ENCODE data around the gene CNGB1. TPM values are rescaled to one million over a fixed set of nuclear protein-coding genes. Genes with fewer than 3 reads are reported as not detected.
"Not testable (repeated sequence)": the region's sequence is repeated elsewhere in the genome, so short reads cannot be mapped to it uniquely, and the experiment has no call there.

CNGB1 gene
- total RNA-seq, 3 donors from 2014 or later (not counting 1 experiment from before 2014, with no cell fraction given), result not detected

DNA sequence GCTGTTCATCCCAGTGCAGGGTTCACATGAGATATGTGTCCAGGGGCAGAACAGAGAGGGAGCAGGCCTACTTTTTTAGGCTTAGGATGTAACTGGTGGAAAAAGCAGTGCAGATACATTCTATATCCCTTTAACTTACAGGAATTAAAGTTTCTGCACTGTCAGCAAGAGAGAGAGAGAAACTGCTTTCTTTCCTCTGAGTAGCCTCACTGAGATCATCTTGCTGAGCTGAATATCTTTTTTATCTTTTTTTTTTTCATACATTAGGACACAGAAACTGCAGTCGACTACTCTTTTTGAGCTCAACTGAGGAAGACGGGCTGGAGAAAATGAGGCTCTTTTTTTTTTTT, 50.1 kb downstream of the CNGB1 start:
- H3K36me3 Mint-ChIP-seq, result no peaks in the 10 kb centered on the region
- Histone ChIP-seq H3K9me3 (ENCODE audit: control insufficient read depth, insufficient read depth, low read length) (no peaks in the 10 kb centered on the region), H3K27me3 (ENCODE audit: control insufficient read depth, insufficient read depth, low read length) (no peaks in the 10 kb centered on the region), H3K36me3 (ENCODE audit: control insufficient read depth, insufficient read depth, low read length) (no peaks in the 10 kb centered on the region), H3K27ac (ENCODE audit: low read length) (no peak overlapping the region), H3K4me1 (ENCODE audit: control insufficient read depth, insufficient read depth, low read length) (no peaks in the 10 kb centered on the region), H3K4me3 (ENCODE audit: low read length) (no peak overlapping the region)
- no peak for ATAC-seq
- WGBS (ENCODE audit: insufficient coverage), result 100% methylated on average over 2 of the region's 2 CpGs
- H3K27ac Mint-ChIP-seq, result no peak overlapping the region
- no peak for DNase-seq
- intact Hi-C loops (cut with micrococcal nuclease), result no loop called here
- no peaks in the 10 kb centered on the region for H3K9me3 Mint-ChIP-seq
- no peak overlapping the region for H3K4me3 Mint-ChIP-seq
- no peaks in the 10 kb centered on the region for H3K4me1 Mint-ChIP-seq
- TF ChIP-seq, protein P1, sequence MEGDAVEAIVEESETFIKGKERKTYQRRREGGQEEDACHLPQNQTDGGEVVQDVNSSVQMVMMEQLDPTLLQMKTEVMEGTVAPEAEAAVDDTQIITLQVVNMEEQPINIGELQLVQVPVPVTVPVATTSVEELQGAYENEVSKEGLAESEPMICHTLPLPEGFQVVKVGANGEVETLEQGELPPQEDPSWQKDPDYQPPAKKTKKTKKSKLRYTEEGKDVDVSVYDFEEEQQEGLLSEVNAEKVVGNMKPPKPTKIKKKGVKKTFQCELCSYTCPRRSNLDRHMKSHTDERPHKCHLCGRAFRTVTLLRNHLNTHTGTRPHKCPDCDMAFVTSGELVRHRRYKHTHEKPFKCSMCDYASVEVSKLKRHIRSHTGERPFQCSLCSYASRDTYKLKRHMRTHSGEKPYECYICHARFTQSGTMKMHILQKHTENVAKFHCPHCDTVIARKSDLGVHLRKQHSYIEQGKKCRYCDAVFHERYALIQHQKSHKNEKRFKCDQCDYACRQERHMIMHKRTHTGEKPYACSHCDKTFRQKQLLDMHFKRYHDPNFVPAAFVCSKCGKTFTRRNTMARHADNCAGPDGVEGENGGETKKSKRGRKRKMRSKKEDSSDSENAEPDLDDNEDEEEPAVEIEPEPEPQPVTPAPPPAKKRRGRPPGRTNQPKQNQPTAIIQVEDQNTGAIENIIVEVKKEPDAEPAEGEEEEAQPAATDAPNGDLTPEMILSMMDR (IDR thresholded peaks at IDR 0.05), result no peak
- H3K27me3 Mint-ChIP-seq (ENCODE audit: low read depth in 2 of 2), result peaks cover 0 to 3% of the 10 kb centered on the region in 2 donors

DNA sequence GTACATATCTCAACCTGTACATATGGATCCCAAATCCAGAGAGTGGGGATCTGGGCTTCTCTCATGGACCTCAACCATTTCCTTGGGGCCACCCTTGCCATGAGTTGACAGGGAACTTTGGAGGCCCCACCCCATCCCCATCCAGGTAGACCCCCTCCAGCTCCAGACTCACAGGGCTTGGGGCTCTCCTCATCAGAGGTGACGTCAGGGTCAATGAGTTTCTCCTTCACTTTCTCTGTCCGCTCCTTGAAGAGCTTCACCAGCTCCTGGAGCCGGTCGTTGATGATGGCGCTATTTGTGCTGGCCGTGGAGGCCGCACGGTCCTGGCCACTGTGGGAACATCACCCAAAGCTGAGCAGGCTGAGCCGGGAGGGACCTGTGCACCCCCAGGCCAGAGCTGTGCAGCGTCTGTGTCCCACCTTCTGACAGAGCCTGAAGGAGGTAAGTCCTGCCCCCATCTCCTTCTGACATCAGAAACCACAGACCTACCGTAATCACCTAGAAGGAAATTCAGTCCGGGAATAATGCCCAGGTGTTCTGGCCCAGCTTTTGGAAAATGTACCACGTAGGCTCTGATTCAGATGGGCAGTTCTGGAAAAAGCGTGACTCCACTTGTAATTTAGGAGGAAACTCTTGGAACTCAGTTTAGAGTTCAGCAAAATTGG, 50.6 kb downstream of the CNGB1 start:
- no peak overlapping the region for H3K4me3 ChIP-seq (ENCODE audit: low read length)
- 82% methylated on average over 14 of the region's 14 CpGs for WGBS (ENCODE audit: insufficient coverage)
- ATAC-seq (no peak), DNase-seq (no peak)
- Mint-ChIP-seq H3K9me3 (no peaks in the 10 kb centered on the region), H3K4me3 (no peak overlapping the region), H3K4me1 (no peaks in the 10 kb centered on the region), H3K27ac (no peak overlapping the region), H3K27me3 (ENCODE audit: low read depth in 2 of 2) (peaks cover 0 to 3% of the 10 kb centered on the region in 2 donors), H3K36me3 (no peaks in the 10 kb centered on the region)
- no peaks in the 10 kb centered on the region for H3K9me3 ChIP-seq (ENCODE audit: control insufficient read depth, insufficient read depth, low read length)
- H3K4me1 ChIP-seq (ENCODE audit: control insufficient read depth, insufficient read depth, low read length), result no peaks in the 10 kb centered on the region
- intact Hi-C loops (cut with micrococcal nuclease), result no loop called here
- no peaks in the 10 kb centered on the region for H3K27me3 ChIP-seq (ENCODE audit: control insufficient read depth, insufficient read depth, low read length)
- H3K27ac ChIP-seq (ENCODE audit: low read length), result no peak overlapping the region
- TF ChIP-seq, protein P1 (IDR thresholded peaks at IDR 0.05), result no peak
- H3K36me3 ChIP-seq (ENCODE audit: control insufficient read depth, insufficient read depth, low read length), result no peaks in the 10 kb centered on the region

DNA sequence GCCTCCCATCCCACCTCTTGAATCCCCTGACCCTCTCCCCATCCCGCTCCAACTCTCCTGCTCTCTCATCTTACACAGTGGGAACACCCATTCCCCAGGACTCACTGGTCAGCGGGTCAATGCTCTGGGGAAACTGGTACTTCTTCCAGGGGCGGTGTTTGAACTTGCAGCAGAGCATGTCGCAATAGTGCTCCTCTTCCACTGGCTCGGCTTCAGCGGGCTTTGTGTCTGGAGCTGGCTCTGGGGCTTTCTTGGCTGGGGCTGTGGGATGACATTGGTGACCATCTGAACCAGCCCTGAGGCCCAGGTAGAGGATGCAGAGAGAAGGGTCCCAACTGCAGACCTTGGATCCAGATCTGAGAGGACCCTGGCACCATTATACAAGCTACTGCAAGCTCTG, 51.9 kb downstream of the CNGB1 start:
- no peak overlapping the region for H3K27ac ChIP-seq (ENCODE audit: low read length)
- H3K27me3 ChIP-seq (ENCODE audit: control insufficient read depth, insufficient read depth, low read length), result no peaks in the 10 kb centered on the region
- intact Hi-C loops (cut with micrococcal nuclease), result no loop called here
- TF ChIP-seq, protein P1 (IDR thresholded peaks at IDR 0.05), result no peak
- H3K4me3 ChIP-seq (ENCODE audit: low read length), result no peak overlapping the region
- no peak overlapping the region for H3K27ac Mint-ChIP-seq
- H3K4me1 Mint-ChIP-seq, result no peaks in the 10 kb centered on the region
- H3K36me3 ChIP-seq (ENCODE audit: control insufficient read depth, insufficient read depth, low read length), result no peaks in the 10 kb centered on the region
- H3K4me3 Mint-ChIP-seq, result no peak overlapping the region
- no peaks in the 10 kb centered on the region for H3K4me1 ChIP-seq (ENCODE audit: control insufficient read depth, insufficient read depth, low read length)
- H3K9me3 Mint-ChIP-seq, result no peaks in the 10 kb centered on the region
- peaks cover 0 to 3% of the 10 kb centered on the region in 2 donors for H3K27me3 Mint-ChIP-seq (ENCODE audit: low read depth in 2 of 2)
- H3K36me3 Mint-ChIP-seq, result no peaks in the 10 kb centered on the region
- H3K9me3 ChIP-seq (ENCODE audit: control insufficient read depth, insufficient read depth, low read length), result no peaks in the 10 kb centered on the region
- WGBS (ENCODE audit: insufficient coverage), result 92% methylated on average over 6 of the region's 6 CpGs
- ATAC-seq (no peak), DNase-seq (no peak)

DNA sequence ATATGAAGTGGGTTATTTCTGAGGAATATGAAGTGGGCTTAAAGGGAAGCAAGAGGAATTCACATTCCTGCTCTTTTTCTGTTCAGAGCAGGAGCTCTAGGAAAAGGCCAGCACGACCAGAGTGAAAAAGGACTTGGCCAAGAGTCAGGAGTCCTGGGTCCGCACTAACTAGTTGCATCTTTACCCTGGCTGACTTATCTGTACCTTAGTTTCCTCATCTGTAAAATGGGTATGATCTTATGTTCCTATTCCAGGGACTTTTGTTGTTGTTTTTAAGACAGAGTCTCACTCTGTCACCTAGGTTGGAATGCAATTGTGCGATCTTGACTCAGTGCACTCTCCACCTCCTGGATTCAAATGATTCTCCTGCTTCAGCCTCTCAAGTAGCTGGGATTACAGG, 52.5 kb downstream of the CNGB1 start:
- no peaks in the 10 kb centered on the region for H3K4me1 ChIP-seq (ENCODE audit: control insufficient read depth, insufficient read depth, low read length)
- ATAC-seq (no peak), DNase-seq (no peak)
- no peaks in the 10 kb centered on the region for H3K9me3 Mint-ChIP-seq
- H3K36me3 ChIP-seq (ENCODE audit: control insufficient read depth, insufficient read depth, low read length), result no peaks in the 10 kb centered on the region
- TF ChIP-seq, protein P1 (IDR thresholded peaks at IDR 0.05), result no peak
- 91% methylated on average over 3 of the region's 3 CpGs for WGBS (ENCODE audit: insufficient coverage)
- no peaks in the 10 kb centered on the region for H3K4me1 Mint-ChIP-seq
- no peak overlapping the region for H3K27ac Mint-ChIP-seq
- H3K4me3 Mint-ChIP-seq, result no peak overlapping the region
- no peaks in the 10 kb centered on the region for H3K27me3 ChIP-seq (ENCODE audit: control insufficient read depth, insufficient read depth, low read length)
- intact Hi-C loops (cut with micrococcal nuclease), result no loop called here
- H3K27ac ChIP-seq (ENCODE audit: low read length), result no peak overlapping the region
- H3K9me3 ChIP-seq (ENCODE audit: control insufficient read depth, insufficient read depth, low read length), result no peaks in the 10 kb centered on the region
- H3K27me3 Mint-ChIP-seq (ENCODE audit: low read depth in 2 of 2), result peaks cover 0 to 3% of the 10 kb centered on the region in 2 donors
- no peaks in the 10 kb centered on the region for H3K36me3 Mint-ChIP-seq
- no peak overlapping the region for H3K4me3 ChIP-seq (ENCODE audit: low read length)

DNA sequence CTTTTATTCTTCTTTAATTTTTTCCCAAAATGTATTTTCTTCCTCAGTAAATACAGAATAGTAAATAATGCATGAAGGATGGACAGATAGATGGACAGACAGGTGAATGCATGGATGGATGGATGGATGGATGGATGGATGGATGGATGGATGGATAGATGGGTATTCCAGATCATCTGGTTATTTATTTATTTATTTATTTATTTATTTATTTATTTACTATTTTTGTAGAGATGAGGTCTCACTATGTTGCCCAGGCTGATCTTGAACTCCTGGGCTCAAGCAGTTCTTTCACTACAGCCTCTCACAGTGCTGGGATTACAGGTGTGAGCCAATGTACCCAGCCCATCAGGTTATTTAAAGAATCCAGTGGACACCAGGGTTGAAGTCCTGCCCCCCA, 53.0 kb downstream of the CNGB1 start:
- H3K4me3 ChIP-seq (ENCODE audit: low read length); H3K36me3 Mint-ChIP-seq; H3K4me3 Mint-ChIP-seq; H3K4me1 Mint-ChIP-seq; H3K4me1 ChIP-seq (ENCODE audit: control insufficient read depth, insufficient read depth, low read length); intact Hi-C loops (cut with micrococcal nuclease); H3K27me3 ChIP-seq (ENCODE audit: control insufficient read depth, insufficient read depth, low read length); H3K27ac ChIP-seq (ENCODE audit: low read length); H3K9me3 Mint-ChIP-seq; H3K27ac Mint-ChIP-seq; H3K36me3 ChIP-seq (ENCODE audit: control insufficient read depth, insufficient read depth, low read length); DNase-seq; H3K27me3 Mint-ChIP-seq (ENCODE audit: low read depth in 2 of 2); ATAC-seq; H3K9me3 ChIP-seq (ENCODE audit: control insufficient read depth, insufficient read depth, low read length): not testable (repeated sequence)

All from natural killer cell (primary cell).